Ishikawa (cell line): ENCODE results near the gene SLC6A6.

ENCODE experiments used
- CEBPB ChIP-seq: IDR thresholded peaks from 2 replicates; pipeline ENCODE4 v1.6.1; 2012
- CREB1 ChIP-seq: IDR thresholded peaks from 2 replicates; pipeline ENCODE4 v1.6.1; 2012; ENCODE audit warnings: low read depth
- EGR1 ChIP-seq: IDR thresholded peaks from 2 replicates; pipeline ENCODE4 v1.6.1; 2012
- EP300 ChIP-seq: IDR thresholded peaks from 2 replicates; pipeline ENCODE4 v1.6.1; 2012; ENCODE audit warnings: borderline replicate concordance
- FOXM1 ChIP-seq: IDR thresholded peaks from 2 replicates; pipeline ENCODE4 v1.6.1; 2012; ENCODE audit warnings: low read depth, borderline replicate concordance
- RAD21 ChIP-seq: IDR thresholded peaks from 2 replicates; pipeline ENCODE4 v1.6.1; 2012; ENCODE audit warnings: low read depth
- TAF1 ChIP-seq: IDR thresholded peaks from 2 replicates; pipeline ENCODE4 v1.6.1; 2012; ENCODE audit warnings: low read depth, mild to moderate bottlenecking
- TCF12 ChIP-seq: IDR thresholded peaks from 2 replicates; pipeline ENCODE4 v1.6.1; 2012; ENCODE audit warnings: low read depth
- TEAD4 ChIP-seq: IDR thresholded peaks from 2 replicates; pipeline ENCODE4 v1.6.1; 2012
- USF1 ChIP-seq: IDR thresholded peaks from 2 replicates; pipeline ENCODE4 v1.6.1; 2012
- YY1 ChIP-seq: IDR thresholded peaks from 2 replicates; pipeline ENCODE4 v1.6.1; 2012; ENCODE audit warnings: low read depth
- ZBTB7A ChIP-seq: IDR thresholded peaks from 2 replicates; pipeline ENCODE4 v1.6.1; 2012; ENCODE audit warnings: low read depth
- TF ChIP-seq, protein P1 (sequence below): IDR thresholded peaks from 2 replicates; pipeline ENCODE4 v1.6.1; 2012; ENCODE audit warnings: low read depth, mild to moderate bottlenecking
- TF ChIP-seq, protein P2 (sequence below): IDR thresholded peaks from 2 replicates; pipeline ENCODE4 v1.6.1; 2012

The SLC6A6 gene

GRCh38 chr3:14473411-14473891 is 71.0 kb downstream of the SLC6A6 start:
- TF ChIP-seq, protein P1, sequence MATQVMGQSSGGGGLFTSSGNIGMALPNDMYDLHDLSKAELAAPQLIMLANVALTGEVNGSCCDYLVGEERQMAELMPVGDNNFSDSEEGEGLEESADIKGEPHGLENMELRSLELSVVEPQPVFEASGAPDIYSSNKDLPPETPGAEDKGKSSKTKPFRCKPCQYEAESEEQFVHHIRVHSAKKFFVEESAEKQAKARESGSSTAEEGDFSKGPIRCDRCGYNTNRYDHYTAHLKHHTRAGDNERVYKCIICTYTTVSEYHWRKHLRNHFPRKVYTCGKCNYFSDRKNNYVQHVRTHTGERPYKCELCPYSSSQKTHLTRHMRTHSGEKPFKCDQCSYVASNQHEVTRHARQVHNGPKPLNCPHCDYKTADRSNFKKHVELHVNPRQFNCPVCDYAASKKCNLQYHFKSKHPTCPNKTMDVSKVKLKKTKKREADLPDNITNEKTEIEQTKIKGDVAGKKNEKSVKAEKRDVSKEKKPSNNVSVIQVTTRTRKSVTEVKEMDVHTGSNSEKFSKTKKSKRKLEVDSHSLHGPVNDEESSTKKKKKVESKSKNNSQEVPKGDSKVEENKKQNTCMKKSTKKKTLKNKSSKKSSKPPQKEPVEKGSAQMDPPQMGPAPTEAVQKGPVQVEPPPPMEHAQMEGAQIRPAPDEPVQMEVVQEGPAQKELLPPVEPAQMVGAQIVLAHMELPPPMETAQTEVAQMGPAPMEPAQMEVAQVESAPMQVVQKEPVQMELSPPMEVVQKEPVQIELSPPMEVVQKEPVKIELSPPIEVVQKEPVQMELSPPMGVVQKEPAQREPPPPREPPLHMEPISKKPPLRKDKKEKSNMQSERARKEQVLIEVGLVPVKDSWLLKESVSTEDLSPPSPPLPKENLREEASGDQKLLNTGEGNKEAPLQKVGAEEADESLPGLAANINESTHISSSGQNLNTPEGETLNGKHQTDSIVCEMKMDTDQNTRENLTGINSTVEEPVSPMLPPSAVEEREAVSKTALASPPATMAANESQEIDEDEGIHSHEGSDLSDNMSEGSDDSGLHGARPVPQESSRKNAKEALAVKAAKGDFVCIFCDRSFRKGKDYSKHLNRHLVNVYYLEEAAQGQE = no peak
- TF ChIP-seq EGR1 (no peak), YY1 (no peak), RAD21 (no peak), TAF1 (no peak), USF1 (no peak), CEBPB (no peak), EP300 (no peak), FOXM1 (no peak)
- TF ChIP-seq, protein P2, sequence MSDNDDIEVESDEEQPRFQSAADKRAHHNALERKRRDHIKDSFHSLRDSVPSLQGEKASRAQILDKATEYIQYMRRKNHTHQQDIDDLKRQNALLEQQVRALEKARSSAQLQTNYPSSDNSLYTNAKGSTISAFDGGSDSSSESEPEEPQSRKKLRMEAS = no peak

DNA sequence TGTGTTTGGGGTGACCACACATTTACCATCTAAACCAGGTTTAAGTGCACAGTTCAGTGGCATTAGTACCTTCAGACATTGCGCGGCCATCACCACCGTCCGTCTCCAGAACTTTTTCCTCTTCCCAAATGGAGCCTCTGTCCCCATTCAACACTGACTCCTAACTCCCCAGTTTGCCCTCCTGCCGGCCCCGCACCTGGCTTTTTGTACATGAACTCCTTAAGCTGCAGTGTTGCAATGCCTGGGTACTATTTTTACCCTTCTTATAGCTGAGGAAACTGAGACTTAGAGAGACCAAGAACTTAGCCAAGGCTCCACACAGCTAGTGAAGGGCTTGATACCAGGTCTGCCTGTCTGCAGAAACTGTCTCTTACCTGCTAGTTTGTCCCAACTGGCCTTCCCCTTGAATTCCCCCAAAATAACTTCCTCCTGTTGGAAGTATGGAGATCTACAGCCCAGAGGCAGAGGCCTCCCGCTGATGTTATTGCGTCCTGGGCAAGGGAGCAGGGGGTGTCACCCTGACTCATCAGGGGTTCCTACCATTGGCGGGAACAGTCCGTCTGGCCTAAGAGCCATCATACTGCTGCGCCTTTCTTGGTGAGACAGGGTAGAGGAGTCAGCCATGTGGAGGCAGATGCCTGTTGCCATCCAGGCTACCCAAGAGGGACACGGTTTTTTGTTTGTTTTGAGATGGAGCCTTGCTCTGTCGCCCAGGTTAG is 72.1 kb downstream of the SLC6A6 start:
- TF ChIP-seq ZBTB7A (no peak), CEBPB (no peak), TCF12 (no peak), TEAD4 (no peak), RAD21 (no peak), YY1 (no peak)
- TF ChIP-seq, protein P2 = no peak
- TF ChIP-seq, protein P1 = no peak

- no peak for TF ChIP-seq FOXM1
- no peak for TF ChIP-seq CREB1
- TF ChIP-seq ZBTB7A = no peak
- no peak for TF ChIP-seq CEBPB
- TF ChIP-seq USF1 = no peak
- TF ChIP-seq EGR1 = no peak
These were observed 73.2 kb downstream of the SLC6A6 start for GRCh38 chr3:14475621-14476020.

- TF ChIP-seq CREB1 (no peak), CEBPB (no peak), TAF1 (no peak), ZBTB7A (no peak), EGR1 (no peak), EP300 (no peak), FOXM1 (no peak), RAD21 (no peak), TCF12 (no peak)
- TF ChIP-seq, protein P1 = no peak
- TF ChIP-seq, protein P2 = no peak
These were observed 74.3 kb downstream of the SLC6A6 start for GRCh38 chr3:14476583-14477265.
